Measurements from ENCODE around the gene RREB1.

The RREB1 gene

DNA sequence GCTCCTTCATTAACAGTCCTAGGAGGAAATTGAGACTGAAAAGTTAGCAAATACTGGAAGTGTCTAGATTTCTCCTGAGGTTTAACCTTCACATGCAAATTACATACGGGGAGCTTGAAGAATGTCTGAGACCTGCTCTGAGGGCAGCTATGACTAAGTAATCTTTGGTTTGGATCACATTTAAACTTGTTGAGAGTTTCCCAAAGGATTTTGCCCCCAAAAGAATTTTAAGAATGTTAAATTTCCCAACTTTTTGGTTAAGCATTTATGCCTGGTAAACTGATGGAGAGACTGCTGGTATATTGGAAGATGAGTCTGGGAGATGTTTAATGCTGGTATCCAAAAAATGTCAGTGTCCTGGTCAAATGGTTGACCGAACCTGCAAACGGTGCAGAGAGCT, 97.0 kb downstream of the RREB1 start:
- TF ChIP-seq, protein P1, sequence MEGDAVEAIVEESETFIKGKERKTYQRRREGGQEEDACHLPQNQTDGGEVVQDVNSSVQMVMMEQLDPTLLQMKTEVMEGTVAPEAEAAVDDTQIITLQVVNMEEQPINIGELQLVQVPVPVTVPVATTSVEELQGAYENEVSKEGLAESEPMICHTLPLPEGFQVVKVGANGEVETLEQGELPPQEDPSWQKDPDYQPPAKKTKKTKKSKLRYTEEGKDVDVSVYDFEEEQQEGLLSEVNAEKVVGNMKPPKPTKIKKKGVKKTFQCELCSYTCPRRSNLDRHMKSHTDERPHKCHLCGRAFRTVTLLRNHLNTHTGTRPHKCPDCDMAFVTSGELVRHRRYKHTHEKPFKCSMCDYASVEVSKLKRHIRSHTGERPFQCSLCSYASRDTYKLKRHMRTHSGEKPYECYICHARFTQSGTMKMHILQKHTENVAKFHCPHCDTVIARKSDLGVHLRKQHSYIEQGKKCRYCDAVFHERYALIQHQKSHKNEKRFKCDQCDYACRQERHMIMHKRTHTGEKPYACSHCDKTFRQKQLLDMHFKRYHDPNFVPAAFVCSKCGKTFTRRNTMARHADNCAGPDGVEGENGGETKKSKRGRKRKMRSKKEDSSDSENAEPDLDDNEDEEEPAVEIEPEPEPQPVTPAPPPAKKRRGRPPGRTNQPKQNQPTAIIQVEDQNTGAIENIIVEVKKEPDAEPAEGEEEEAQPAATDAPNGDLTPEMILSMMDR (conservative IDR thresholded peaks at IDR 0.05): no peak
- no peak overlapping the region for H3K27ac ChIP-seq

DNA sequence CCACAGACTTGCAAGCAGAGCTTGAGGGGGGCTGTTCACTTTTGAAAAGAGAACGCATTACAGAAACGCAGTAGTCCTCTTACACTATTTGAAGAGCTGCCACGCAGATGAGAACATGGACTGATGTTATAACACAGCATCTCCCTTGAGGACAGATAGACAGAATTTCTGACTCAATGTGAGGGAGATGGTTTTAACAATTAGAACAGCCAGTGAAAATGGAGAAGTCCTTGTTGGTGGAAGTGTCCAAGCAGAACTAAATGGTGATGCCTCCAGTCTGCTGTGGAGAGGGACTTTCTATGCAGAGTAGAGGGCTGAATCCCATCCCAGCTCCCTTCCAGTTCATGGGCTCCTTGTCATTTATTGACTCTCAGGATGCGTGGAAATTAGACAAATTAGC, 100.0 kb downstream of the RREB1 start:
- no peak overlapping the region for H3K27ac ChIP-seq
- TF ChIP-seq, protein P1 (conservative IDR thresholded peaks at IDR 0.05): no peak

GRCh38 chr6:7213416-7213815, 105.7 kb downstream of the RREB1 start:
- no peak overlapping the region for H3K27ac ChIP-seq
- TF ChIP-seq, protein P1 (conservative IDR thresholded peaks at IDR 0.05): no peak

DNA sequence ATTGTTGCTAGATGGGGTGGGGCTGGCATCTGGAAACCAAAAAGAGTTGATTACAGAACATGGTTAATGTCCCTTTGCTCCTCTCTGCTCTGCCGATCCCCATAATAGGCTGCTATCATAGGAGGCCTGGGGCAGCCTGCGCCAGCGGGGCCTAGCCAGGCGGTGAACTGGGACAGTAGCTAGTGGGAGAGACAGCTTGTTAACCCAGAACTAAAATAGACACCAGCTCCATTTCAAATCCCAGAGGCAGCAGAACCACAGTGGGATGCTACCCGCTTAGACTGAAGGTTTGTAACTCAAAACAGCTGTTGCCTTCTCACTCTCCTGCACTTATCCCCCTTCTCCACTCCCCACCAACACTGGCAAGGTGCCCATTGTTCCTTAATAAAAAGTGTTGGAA, 106.7 kb downstream of the RREB1 start:
- H3K27ac ChIP-seq: no peak overlapping the region
- TF ChIP-seq, protein P1 (conservative IDR thresholded peaks at IDR 0.05): no peak

DNA sequence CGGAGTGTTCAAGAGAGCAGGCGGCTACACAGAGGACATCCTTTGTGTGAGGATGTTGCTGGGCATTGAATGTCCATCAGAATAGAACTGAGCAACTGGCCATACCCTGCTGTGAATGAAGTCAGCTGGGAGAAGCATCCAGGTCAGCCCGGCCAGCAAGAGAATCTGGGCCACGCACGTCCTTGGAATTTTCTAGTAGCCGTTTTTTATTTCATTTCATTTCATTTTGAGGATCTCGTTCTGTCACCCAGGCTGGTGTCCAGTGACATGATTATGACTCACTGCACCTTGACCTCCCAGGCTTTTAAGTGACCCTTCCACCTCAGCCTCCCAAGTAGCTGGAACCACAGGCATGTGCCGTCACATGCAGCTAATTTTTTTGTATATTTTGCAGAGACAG, 107.4 kb downstream of the RREB1 start:
- TF ChIP-seq, protein P1 (conservative IDR thresholded peaks at IDR 0.05): no peak
- H3K27ac ChIP-seq: no peak overlapping the region

GRCh38 chr6:7215798-7216231, 108.1 kb downstream of the RREB1 start:
- no peak overlapping the region for H3K27ac ChIP-seq
- TF ChIP-seq, protein P1 (conservative IDR thresholded peaks at IDR 0.05): no peak

DNA sequence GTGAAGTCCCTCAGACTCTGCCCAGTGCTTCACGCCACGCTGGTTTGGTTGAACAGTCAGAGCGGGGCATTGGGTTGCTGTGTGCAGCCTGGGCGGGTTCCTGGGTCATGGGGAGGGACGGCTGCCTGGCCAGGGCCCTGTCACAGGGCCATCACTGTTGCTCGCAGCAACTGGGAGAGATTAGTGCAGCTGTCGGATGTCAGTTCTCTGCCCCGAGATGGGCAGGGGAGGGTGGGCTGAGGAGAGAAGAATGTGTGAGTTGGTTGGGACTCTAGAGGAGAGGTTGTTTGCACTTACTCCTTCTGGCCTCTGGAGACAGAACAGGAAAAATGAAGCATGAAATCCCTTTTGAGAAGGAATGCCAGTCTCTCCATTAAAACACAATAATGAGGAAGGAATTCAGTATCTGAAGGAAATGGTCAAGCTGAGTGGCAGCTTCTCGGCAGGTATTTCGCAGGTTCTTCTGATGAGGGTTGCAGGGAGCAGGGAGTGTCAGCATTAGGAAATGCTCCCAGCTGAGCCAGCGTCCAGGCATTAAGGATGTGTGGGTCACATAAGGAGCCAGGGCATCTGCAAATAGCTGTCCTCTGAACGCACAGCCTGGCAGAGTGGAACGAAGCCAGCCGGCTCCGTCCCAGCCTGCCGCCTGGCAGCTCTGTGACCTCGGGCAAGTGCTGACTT, 109.3 kb downstream of the RREB1 start:
- no peak overlapping the region for H3K27ac ChIP-seq
- TF ChIP-seq, protein P1 (conservative IDR thresholded peaks at IDR 0.05): no peak

All from VCaP (cell line).